Thoracic aorta (tissue), 2 donors: Measurements from ENCODE around the gene ZFYVE1. TPM values are rescaled to one million over a fixed set of nuclear protein-coding genes. Genes with fewer than 3 reads are reported as not detected.

Source experiments
- ATAC-seq: fragments of 150-250 bp; one replicate; pipeline ENCODE4 v1.8.0; 2017; ENCODE audit warnings: low read depth; ENCODE audit not compliant: insufficient number of reproducible peaks, low FRiP score
- DNase-seq: peaks from one replicate; pipeline ENCODE4 v3.0.0-alpha.2; 2020; ENCODE audit warnings: low spot score
- H3K27ac ChIP-seq, 2 donors: fragments of 200-600 bp; sonication (generic); 1 replicate in 1 of 2; 2 replicates in 1 of 2; pipeline ENCODE4 v1.5.1; 2016; ENCODE audit warnings: mild to moderate bottlenecking in 2 of 2, moderate library complexity in 2 of 2
- H3K27me3 ChIP-seq: fragments of 200-600 bp; sonication (generic); replicated peaks from 2 replicates; pipeline ENCODE4 v1.6.0; 2016; ENCODE audit warnings: mild to moderate bottlenecking; ENCODE audit not compliant: insufficient read depth
- H3K36me3 ChIP-seq: fragments of 200-600 bp; sonication (generic); one replicate; pipeline ENCODE4 v1.5.1; 2016
- H3K4me1 ChIP-seq, 2 donors: fragments of 200-600 bp; sonication (generic); 1 replicate in 1 of 2; 2 replicates in 1 of 2; pipeline versions ENCODE4 v1.5.1 to v1.6.0; 2016; ENCODE audit warnings: low read depth in 2 of 2, mild to moderate bottlenecking in 1 of 2; ENCODE audit not compliant: control insufficient read depth in 1 of 2
- H3K4me3 ChIP-seq: fragments of 200-600 bp; sonication (generic); 2 replicates; pipeline ENCODE4 v1.5.1; 2016; ENCODE audit warnings: mild to moderate bottlenecking
- H3K9me3 ChIP-seq: fragments of 200-600 bp; sonication (generic); 2 replicates; pipeline ENCODE4 v1.5.1; 2016
- total RNA-seq, 2 donors: library from RNA; depleted of rRNA; stranded (reverse); fragments of >200 nt; gene quantifications; one replicate each; pipeline versions ENCODE4 v1.1.0 to v1.2.3, GENCODE V29; 2016
- TF ChIP-seq, protein P1 (sequence below): fragments of 200-600 bp; sonication (generic); IDR thresholded peaks from one replicate; pipeline ENCODE4 v1.5.1; 2019; ENCODE audit warnings: antibody characterized with exemption

Gene ZFYVE1
- total RNA-seq, 2 donors from 2014 or later = 21.5 to 31.6 TPM

DNA sequence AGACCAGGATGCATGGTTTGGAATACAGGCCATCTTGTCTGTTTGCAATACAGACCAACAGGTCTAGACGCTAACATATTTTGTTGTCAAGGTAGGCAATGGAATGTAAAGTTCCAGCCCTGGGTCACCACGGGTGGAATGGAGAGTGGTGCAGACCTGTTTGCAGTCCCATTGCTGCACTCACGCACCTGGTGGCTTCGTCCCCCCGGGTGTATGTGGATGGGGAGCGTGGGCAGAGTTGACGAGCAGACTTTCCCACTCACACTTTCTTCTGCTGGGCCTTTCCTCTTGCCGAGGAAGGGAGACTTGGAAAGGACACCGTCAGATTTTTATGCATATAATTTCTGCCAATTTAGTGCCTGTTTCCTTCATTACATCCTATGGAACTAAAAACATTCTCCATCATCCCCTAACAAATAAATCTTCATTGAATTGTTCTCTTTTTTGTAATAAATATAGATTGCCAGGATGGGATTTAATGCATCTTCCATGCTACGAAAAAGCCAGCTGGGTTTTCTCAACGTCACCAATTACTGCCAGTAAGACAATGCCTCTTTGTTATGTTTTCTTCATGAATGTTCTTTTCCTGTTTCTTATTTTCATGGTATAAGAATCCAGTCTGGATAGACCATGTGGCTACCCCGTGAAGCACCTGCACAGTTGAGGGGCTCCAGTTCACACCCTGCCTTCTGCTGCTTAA lies 85.5 kb downstream of the ZFYVE1 start:
- H3K27me3 ChIP-seq = no peaks in the 10 kb centered on the region
- H3K36me3 ChIP-seq = peaks cover 37% of the 10 kb centered on the region
- TF ChIP-seq, protein P1, sequence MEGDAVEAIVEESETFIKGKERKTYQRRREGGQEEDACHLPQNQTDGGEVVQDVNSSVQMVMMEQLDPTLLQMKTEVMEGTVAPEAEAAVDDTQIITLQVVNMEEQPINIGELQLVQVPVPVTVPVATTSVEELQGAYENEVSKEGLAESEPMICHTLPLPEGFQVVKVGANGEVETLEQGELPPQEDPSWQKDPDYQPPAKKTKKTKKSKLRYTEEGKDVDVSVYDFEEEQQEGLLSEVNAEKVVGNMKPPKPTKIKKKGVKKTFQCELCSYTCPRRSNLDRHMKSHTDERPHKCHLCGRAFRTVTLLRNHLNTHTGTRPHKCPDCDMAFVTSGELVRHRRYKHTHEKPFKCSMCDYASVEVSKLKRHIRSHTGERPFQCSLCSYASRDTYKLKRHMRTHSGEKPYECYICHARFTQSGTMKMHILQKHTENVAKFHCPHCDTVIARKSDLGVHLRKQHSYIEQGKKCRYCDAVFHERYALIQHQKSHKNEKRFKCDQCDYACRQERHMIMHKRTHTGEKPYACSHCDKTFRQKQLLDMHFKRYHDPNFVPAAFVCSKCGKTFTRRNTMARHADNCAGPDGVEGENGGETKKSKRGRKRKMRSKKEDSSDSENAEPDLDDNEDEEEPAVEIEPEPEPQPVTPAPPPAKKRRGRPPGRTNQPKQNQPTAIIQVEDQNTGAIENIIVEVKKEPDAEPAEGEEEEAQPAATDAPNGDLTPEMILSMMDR = no peak
- no peaks in the 10 kb centered on the region for H3K9me3 ChIP-seq
- no peak for ATAC-seq
- no peak overlapping the region for H3K4me3 ChIP-seq
- H3K27ac ChIP-seq = no peak overlapping the region
- DNase-seq = no peak
- H3K4me1 ChIP-seq = no peaks in the 10 kb centered on the region

GRCh38 chr14:72939630-72940029 lies 87.3 kb downstream of the ZFYVE1 start:
- DNase-seq (no peak), ATAC-seq (no peak)
- H3K4me1 ChIP-seq = no peaks in the 10 kb centered on the region
- H3K4me3 ChIP-seq = no peak overlapping the region
- no peak overlapping the region for H3K27ac ChIP-seq
- H3K27me3 ChIP-seq = no peaks in the 10 kb centered on the region
- peaks cover 37% of the 10 kb centered on the region for H3K36me3 ChIP-seq
- no peaks in the 10 kb centered on the region for H3K9me3 ChIP-seq
- TF ChIP-seq, protein P1 = no peak

GRCh38 chr14:72932893-72933292 lies 94.0 kb downstream of the ZFYVE1 start:
- no peak for ATAC-seq
- no peak for DNase-seq
- Histone ChIP-seq H3K27me3 (no peaks in the 10 kb centered on the region), H3K9me3 (no peaks in the 10 kb centered on the region), H3K27ac (no peak overlapping the region), H3K36me3 (no peaks in the 10 kb centered on the region), H3K4me1 (peaks cover 0 to under 1% of the 10 kb centered on the region in 2 donors), H3K4me3 (no peak overlapping the region)
- TF ChIP-seq, protein P1 = no peak

GRCh38 chr14:72929316-72930080 lies 97.4 kb downstream of the ZFYVE1 start:
- Histone ChIP-seq H3K36me3 (no peaks in the 10 kb centered on the region), H3K27ac (no peak overlapping the region), H3K27me3 (no peaks in the 10 kb centered on the region), H3K4me1 (peaks cover 3 to 13% of the 10 kb centered on the region in 2 donors), H3K4me3 (no peak overlapping the region), H3K9me3 (no peaks in the 10 kb centered on the region)
- DNase-seq (no peak), ATAC-seq (no peak)
- TF ChIP-seq, protein P1 = no peak

GRCh38 chr14:72928872-72929271 lies 98.0 kb downstream of the ZFYVE1 start:
- H3K36me3 ChIP-seq = no peaks in the 10 kb centered on the region
- H3K4me3 ChIP-seq = no peak overlapping the region
- no peak overlapping the region for H3K27ac ChIP-seq
- no peak for DNase-seq
- TF ChIP-seq, protein P1 = no peak
- no peaks in the 10 kb centered on the region for H3K9me3 ChIP-seq
- H3K4me1 ChIP-seq = peaks cover 3 to 13% of the 10 kb centered on the region in 2 donors
- no peaks in the 10 kb centered on the region for H3K27me3 ChIP-seq
- no peak for ATAC-seq
